Peyer's patch (tissue), 4 donors: Measurements from ENCODE around the gene DMWD.

Experiments used
- POLR2A ChIP-seq, 2 donors: fragments of 450-650 bp; IDR thresholded peaks; one replicate each; pipeline ENCODE4 v1.5.1; 2017; ENCODE audit warnings: antibody characterized with exemption in 2 of 2, mild to moderate bottlenecking in 2 of 2, moderate library complexity in 2 of 2
- TF ChIP-seq, protein P1 (sequence below), 6 experiments: fragments of 450-650 bp in 4 of 6; fragments of 200-600 bp in 2 of 6; sonication (generic) in 1 of 6; IDR thresholded peaks; one replicate each; pipeline ENCODE4 v1.5.1; 2017 to 2019; ENCODE audit warnings: antibody characterized with exemption in 6 of 6, mild to moderate bottlenecking in 3 of 6, moderate library complexity in 1 of 6

DNA sequence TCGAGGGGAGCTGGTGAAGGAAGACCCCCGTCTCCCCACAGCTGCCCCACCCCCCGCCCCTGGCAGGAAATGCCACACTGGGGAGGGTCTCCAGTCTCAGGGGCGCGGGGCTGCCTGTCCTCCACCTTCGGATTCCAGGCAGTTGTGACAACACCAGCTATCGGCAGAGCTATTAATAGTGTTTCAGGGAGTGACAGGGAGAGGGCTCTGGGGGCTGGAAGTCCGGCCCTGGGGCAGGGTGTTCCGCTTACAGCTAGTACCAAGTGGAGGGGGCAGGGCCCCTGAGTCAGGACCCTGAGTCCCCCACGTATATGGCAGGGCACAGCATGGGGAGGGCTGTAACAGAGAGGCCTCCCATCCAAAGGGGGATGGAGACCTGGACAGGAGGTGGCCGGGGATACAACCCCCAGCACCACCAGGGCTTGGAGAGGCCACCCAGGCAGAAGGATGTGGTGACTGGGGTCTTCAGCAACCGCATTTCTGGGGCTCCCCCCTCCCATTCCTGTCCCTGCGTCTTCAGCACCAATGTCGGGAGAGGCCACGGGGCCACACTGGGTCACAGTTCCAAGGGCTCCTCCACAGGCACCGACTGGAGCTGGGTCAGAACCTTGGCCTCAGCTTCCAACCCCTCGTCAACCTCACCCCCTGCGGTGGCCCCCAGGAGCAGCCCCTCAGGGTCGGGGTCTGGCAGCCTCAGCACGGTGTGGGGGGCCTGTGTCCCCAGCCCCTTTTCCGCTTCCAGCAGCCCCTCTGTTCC lies 27.5 kb downstream of the DMWD start:
- TF ChIP-seq, protein P1, sequence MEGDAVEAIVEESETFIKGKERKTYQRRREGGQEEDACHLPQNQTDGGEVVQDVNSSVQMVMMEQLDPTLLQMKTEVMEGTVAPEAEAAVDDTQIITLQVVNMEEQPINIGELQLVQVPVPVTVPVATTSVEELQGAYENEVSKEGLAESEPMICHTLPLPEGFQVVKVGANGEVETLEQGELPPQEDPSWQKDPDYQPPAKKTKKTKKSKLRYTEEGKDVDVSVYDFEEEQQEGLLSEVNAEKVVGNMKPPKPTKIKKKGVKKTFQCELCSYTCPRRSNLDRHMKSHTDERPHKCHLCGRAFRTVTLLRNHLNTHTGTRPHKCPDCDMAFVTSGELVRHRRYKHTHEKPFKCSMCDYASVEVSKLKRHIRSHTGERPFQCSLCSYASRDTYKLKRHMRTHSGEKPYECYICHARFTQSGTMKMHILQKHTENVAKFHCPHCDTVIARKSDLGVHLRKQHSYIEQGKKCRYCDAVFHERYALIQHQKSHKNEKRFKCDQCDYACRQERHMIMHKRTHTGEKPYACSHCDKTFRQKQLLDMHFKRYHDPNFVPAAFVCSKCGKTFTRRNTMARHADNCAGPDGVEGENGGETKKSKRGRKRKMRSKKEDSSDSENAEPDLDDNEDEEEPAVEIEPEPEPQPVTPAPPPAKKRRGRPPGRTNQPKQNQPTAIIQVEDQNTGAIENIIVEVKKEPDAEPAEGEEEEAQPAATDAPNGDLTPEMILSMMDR (IDR thresholded peaks at IDR 0.05): no peak
- no peak for TF ChIP-seq POLR2A (IDR thresholded peaks at IDR 0.05)
